ENCODE measurements around the gene USP36.
"Not testable (repeated sequence)": the region's sequence is repeated elsewhere in the genome, so short reads cannot be mapped to it uniquely, and the experiment has no call there.

Gene USP36

GRCh38 chr17:78840780-78841611, at the start of gene USP36:
TSS of gene USP36 (minus strand) at chr17:78840814. CDS start at chr17:78836363, 4,451 bp downstream.
- DNase-seq: peak; percentile 99

GRCh38 chr17:78890096-78890495, 49.5 kb upstream of the USP36 start:
- not testable (repeated sequence) for DNase-seq

- no peak for DNase-seq
Observed at GRCh38 chr17:78889531-78889930, 48.9 kb upstream of the USP36 start.

GRCh38 chr17:78888941-78889518, 48.4 kb upstream of the USP36 start:
- DNase-seq: no peak

- DNase-seq: no peak
Observed at GRCh38 chr17:78886954-78887353, 46.3 kb upstream of the USP36 start.

- DNase-seq: no peak
Observed at GRCh38 chr17:78885956-78886355, 45.3 kb upstream of the USP36 start.

GRCh38 chr17:78884876-78885667, 44.5 kb upstream of the USP36 start:
- no peak for DNase-seq

GRCh38 chr17:78884148-78884825, 43.7 kb upstream of the USP36 start:
- DNase-seq: no peak

GRCh38 chr17:78883533-78884131, 43.0 kb upstream of the USP36 start:
- DNase-seq: peak; percentile 73

- DNase-seq: no peak
Observed at GRCh38 chr17:78883089-78883532, 42.5 kb upstream of the USP36 start.

GRCh38 chr17:78882540-78883088, 42.0 kb upstream of the USP36 start:
- DNase-seq: no peak

- DNase-seq: no peak
Observed at GRCh38 chr17:78879635-78880186, 39.1 kb upstream of the USP36 start.

GRCh38 chr17:78878871-78879527, 38.4 kb upstream of the USP36 start:
- DNase-seq: no peak

GRCh38 chr17:78878261-78878660, 37.6 kb upstream of the USP36 start:
- no peak for DNase-seq

- not testable (repeated sequence) for DNase-seq
Observed at GRCh38 chr17:78876954-78877517, 36.4 kb upstream of the USP36 start.

GRCh38 chr17:78876094-78876597, 35.5 kb upstream of the USP36 start:
- no peak for DNase-seq

GRCh38 chr17:78875363-78876093, 34.9 kb upstream of the USP36 start:
- DNase-seq: no peak

GRCh38 chr17:78873519-78874340, 33.1 kb upstream of the USP36 start:
- DNase-seq: peak; percentile 62

- DNase-seq: no peak
Observed at GRCh38 chr17:78872486-78872885, 31.9 kb upstream of the USP36 start.

Data from NCI-H1092 (cell line).